ENCODE results near the gene CCL26. TPM values are rescaled to one million over a fixed set of nuclear protein-coding genes. Genes with fewer than 3 reads are reported as not detected.

Gene CCL26
- total RNA-seq, 1 experiment from 2014 or later = 0.49 TPM

DNA sequence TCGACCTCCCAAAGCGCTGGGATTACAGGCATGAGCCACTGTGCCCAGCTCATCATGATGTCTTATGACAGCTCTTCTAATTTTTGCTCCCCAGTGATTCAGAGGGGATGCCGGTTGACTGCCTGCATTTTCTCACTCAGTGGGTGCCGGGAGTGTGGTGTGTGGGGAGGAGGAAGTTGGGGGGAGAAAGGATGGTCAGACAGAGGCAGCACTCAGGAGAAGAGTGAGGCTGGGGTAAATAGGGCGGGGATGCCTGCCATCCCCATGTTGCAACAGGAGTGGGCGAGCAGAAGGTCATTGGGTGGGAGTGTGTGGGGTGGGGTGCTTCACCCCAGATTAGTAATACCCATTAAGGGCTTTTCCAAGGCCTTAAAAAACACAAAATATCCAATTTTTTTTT lies 45.1 kb upstream of the CCL26 start:
- POLR2A ChIA-PET = no interaction called here
- DNase-seq (ENCODE audit: low read depth, low spot score) = no peak

More for the DNA sequence above, 45.1 kb upstream of the CCL26 start:
- TF ChIP-seq CEBPB (IDR thresholded peaks at IDR 0.05; ENCODE audit: low read depth) (no peak), SRF (IDR thresholded peaks at IDR 0.05; ENCODE audit: low read depth) (no peak), ZNF274 (IDR thresholded peaks at IDR 0.05; ENCODE audit: low read depth, low read length) (no peak), RAD21 (IDR thresholded peaks at IDR 0.05; ENCODE audit: low read depth) (no peak), SP1 (IDR thresholded peaks at IDR 0.05; ENCODE audit: low read depth) (no peak), POLR2A (IDR thresholded peaks at IDR 0.05; ENCODE audit: borderline replicate concordance, extremely low read depth, insufficient read depth, insufficient read length) (no peak), EZH2 (IDR thresholded peaks at IDR 0.05) (no peak), ZFX (IDR thresholded peaks at IDR 0.05) (no peak), POLR2AphosphoS5 (IDR thresholded peaks at IDR 0.05; ENCODE audit: low read depth, low read length) (no peak), FOSL1 (IDR thresholded peaks at IDR 0.05; ENCODE audit: low read depth) (no peak), SIN3A (IDR thresholded peaks at IDR 0.05; ENCODE audit: low read depth) (no peak), ELF1 (IDR thresholded peaks at IDR 0.05; ENCODE audit: borderline replicate concordance, low read depth) (no peak), EZH2phosphoT487 (IDR thresholded peaks at IDR 0.05; ENCODE audit: borderline replicate concordance) (no peak), TCF7L2 (IDR thresholded peaks at IDR 0.05; ENCODE audit: borderline replicate concordance, extremely low read depth, insufficient read depth, insufficient read length) (no peak), EGR1 (IDR thresholded peaks at IDR 0.05; ENCODE audit: low read depth) (no peak)
- TF ChIP-seq, protein P1, sequence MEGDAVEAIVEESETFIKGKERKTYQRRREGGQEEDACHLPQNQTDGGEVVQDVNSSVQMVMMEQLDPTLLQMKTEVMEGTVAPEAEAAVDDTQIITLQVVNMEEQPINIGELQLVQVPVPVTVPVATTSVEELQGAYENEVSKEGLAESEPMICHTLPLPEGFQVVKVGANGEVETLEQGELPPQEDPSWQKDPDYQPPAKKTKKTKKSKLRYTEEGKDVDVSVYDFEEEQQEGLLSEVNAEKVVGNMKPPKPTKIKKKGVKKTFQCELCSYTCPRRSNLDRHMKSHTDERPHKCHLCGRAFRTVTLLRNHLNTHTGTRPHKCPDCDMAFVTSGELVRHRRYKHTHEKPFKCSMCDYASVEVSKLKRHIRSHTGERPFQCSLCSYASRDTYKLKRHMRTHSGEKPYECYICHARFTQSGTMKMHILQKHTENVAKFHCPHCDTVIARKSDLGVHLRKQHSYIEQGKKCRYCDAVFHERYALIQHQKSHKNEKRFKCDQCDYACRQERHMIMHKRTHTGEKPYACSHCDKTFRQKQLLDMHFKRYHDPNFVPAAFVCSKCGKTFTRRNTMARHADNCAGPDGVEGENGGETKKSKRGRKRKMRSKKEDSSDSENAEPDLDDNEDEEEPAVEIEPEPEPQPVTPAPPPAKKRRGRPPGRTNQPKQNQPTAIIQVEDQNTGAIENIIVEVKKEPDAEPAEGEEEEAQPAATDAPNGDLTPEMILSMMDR (IDR thresholded peaks at IDR 0.05 in 2 of 3, conservative IDR thresholded peaks at IDR 0.05 in 1 of 3; ENCODE audit: borderline replicate concordance in 1 of 3, insufficient read depth in 1 of 3, low read depth in 2 of 3, low read length in 2 of 3) = no peak
- TF ChIP-seq, protein P2, sequence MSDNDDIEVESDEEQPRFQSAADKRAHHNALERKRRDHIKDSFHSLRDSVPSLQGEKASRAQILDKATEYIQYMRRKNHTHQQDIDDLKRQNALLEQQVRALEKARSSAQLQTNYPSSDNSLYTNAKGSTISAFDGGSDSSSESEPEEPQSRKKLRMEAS (IDR thresholded peaks at IDR 0.05) = no peak
- TF ChIP-seq, protein P3, sequence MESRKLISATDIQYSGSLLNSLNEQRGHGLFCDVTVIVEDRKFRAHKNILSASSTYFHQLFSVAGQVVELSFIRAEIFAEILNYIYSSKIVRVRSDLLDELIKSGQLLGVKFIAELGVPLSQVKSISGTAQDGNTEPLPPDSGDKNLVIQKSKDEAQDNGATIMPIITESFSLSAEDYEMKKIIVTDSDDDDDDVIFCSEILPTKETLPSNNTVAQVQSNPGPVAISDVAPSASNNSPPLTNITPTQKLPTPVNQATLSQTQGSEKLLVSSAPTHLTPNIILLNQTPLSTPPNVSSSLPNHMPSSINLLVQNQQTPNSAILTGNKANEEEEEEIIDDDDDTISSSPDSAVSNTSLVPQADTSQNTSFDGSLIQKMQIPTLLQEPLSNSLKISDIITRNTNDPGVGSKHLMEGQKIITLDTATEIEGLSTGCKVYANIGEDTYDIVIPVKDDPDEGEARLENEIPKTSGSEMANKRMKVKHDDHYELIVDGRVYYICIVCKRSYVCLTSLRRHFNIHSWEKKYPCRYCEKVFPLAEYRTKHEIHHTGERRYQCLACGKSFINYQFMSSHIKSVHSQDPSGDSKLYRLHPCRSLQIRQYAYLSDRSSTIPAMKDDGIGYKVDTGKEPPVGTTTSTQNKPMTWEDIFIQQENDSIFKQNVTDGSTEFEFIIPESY (IDR thresholded peaks at IDR 0.05; ENCODE audit: extremely low read depth, insufficient replicate concordance, low read length) = no peak
- TF ChIP-seq, protein P4, sequence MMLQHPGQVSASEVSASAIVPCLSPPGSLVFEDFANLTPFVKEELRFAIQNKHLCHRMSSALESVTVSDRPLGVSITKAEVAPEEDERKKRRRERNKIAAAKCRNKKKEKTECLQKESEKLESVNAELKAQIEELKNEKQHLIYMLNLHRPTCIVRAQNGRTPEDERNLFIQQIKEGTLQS (IDR thresholded peaks at IDR 0.05) = no peak
- TF ChIP-seq, protein P5, sequence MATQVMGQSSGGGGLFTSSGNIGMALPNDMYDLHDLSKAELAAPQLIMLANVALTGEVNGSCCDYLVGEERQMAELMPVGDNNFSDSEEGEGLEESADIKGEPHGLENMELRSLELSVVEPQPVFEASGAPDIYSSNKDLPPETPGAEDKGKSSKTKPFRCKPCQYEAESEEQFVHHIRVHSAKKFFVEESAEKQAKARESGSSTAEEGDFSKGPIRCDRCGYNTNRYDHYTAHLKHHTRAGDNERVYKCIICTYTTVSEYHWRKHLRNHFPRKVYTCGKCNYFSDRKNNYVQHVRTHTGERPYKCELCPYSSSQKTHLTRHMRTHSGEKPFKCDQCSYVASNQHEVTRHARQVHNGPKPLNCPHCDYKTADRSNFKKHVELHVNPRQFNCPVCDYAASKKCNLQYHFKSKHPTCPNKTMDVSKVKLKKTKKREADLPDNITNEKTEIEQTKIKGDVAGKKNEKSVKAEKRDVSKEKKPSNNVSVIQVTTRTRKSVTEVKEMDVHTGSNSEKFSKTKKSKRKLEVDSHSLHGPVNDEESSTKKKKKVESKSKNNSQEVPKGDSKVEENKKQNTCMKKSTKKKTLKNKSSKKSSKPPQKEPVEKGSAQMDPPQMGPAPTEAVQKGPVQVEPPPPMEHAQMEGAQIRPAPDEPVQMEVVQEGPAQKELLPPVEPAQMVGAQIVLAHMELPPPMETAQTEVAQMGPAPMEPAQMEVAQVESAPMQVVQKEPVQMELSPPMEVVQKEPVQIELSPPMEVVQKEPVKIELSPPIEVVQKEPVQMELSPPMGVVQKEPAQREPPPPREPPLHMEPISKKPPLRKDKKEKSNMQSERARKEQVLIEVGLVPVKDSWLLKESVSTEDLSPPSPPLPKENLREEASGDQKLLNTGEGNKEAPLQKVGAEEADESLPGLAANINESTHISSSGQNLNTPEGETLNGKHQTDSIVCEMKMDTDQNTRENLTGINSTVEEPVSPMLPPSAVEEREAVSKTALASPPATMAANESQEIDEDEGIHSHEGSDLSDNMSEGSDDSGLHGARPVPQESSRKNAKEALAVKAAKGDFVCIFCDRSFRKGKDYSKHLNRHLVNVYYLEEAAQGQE (IDR thresholded peaks at IDR 0.05; ENCODE audit: low read depth) = no peak
- intact Hi-C loops (cut with micrococcal nuclease) = no loop called here
- Histone ChIP-seq H3K27ac (ENCODE audit: low read depth, low read length) (no peak overlapping the region), H3K36me3 (ENCODE audit: control insufficient read depth in 1 of 2, insufficient read depth in 2 of 2, low read length in 2 of 2) (no peaks in the 10 kb centered on the region), H4K20me1 (ENCODE audit: insufficient read depth) (no peaks in the 10 kb centered on the region), H2AFZ (ENCODE audit: low read depth, low read length, poor library complexity, severe bottlenecking) (no peak overlapping the region), H3K4me2 (ENCODE audit: low read length) (no peak overlapping the region), H3K9me2 (ENCODE audit: insufficient read depth) (no peaks in the 10 kb centered on the region), H3K4me1 (ENCODE audit: control insufficient read depth in 1 of 2, insufficient read depth in 2 of 2, low read length in 2 of 2) (no peaks in the 10 kb centered on the region), H3K79me2 (ENCODE audit: insufficient read depth, low read length) (no peaks in the 10 kb centered on the region), H3K4me3 (replicated peaks in 1 of 2; ENCODE audit: low read depth in 1 of 2, low read length in 2 of 2) (no peak overlapping the region), H3K9ac (ENCODE audit: low read length) (no peak overlapping the region), H3K9me3 (ENCODE audit: control insufficient read depth in 1 of 2, insufficient read depth in 1 of 2, low read depth in 1 of 2, low read length in 2 of 2) (no peaks in the 10 kb centered on the region), H3K27me3 (ENCODE audit: insufficient read depth, low read length) (no peaks in the 10 kb centered on the region; the same call in 1 of the 2 replicates)
- ChIA-PET CTCF (no interaction called here), RAD21 (ENCODE audit: low non-redundant PET in 1 of 2, low total read pairs in 2 of 2, uncharacterized antibody in 2 of 2, unreplicated experiment in 2 of 2) (no interaction called here)
- ATAC-seq = no peak
- no TSS peak for BruUV-seq (replicated peaks)
